IPS-NIHi7 (cell line): ENCODE data around the gene ACRV1.
A peak's percentile ranks its signal among the peaks of the same experiment; 100 is the strongest.
"Not testable (repeated sequence)": the region's sequence is repeated elsewhere in the genome, so short reads cannot be mapped to it uniquely, and the experiment has no call there.

Experiments used
- DNase-seq: peaks from one replicate; pipeline ENCODE4 v3.0.0; 2012; ENCODE audit warnings: mixed read lengths; ENCODE audit errors: extremely low spot score

ACRV1 gene, protein sequence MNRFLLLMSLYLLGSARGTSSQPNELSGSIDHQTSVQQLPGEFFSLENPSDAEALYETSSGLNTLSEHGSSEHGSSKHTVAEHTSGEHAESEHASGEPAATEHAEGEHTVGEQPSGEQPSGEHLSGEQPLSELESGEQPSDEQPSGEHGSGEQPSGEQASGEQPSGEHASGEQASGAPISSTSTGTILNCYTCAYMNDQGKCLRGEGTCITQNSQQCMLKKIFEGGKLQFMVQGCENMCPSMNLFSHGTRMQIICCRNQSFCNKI

DNA sequence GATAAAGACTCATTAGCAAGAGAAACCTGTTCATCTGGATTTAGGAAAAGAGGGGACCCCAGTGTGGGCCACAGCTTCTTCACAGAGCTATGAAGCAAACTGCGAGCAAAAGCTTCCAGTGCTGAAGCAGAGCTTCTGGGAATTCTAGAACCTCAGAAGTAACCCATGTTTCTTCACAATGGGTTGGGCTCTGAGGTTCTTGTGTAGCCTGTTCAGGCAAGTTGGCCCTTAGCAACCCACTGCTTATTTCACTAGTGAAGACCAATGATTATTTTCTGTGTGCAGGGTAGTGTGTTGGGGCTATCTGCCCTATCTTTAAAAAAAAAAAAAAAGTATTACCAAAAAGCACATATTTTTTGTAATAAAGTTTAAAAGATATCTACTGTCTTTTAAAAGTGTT is at the start of gene ACRV1:
TSS of gene ACRV1 (minus strand) at position 101 of the 400 bp plus-strand sequence. CDS start at position 34, 67 bp downstream.
- no peak for DNase-seq

DNA sequence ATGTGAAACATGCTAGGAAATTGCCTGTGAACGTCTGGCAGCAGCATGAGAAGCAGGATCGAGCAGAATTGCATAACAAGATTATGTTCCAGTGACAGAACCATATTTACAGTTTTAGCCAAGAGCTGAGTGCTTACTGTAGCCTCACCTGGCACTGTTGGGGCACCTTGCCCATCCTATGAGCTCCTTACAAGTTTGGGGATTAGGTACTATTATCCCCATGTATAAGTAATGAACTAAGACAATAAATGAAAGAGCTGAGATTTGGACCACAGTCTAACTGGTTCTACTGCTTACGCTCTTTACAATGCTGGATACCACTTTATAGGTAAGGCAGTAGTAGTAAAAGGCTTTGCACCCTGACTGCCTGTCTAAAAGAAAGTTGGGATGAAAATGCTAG is 48.3 kb upstream of the ACRV1 start:
- DNase-seq = no peak

DNA sequence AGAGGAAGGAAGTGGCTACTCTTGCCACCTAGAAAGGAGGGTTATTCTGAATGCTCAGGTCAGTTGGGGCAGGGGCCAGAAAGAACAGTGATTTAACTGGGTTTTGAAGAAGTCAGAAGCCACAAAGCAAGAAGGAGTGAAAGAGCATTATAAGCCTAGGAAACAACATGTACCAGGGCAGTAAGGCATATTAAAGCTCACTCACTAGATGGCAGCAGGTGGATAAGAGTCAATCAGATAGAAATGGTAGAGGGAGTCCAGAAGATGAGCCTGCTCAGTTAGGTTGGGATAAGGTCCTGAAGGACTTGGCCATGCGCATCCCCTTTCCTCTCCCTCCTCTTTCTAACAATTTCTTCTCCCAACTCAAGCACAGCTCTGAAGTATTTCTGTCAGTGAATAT is 43.5 kb upstream of the ACRV1 start:
- DNase-seq = peak; percentile 45

DNA sequence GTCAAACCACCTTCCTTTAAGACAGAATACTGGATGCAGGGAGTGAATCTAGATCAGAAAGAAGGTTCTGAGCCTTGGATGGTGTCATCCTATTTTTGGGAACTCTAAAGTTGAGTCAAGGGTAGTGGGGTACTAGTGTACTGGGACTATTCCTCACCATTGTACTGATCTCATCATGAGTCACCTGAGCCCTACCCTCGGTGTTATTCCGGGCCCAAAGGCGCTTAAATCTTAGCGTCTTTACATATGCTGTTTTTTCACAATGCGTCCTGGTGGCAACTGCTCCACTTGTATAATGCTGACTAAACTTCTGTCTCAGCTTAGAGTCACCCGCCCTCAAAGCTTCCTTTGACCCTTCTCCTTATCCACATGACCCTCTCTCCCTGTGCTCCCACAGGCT is 40.1 kb upstream of the ACRV1 start:
- DNase-seq = no peak

DNA sequence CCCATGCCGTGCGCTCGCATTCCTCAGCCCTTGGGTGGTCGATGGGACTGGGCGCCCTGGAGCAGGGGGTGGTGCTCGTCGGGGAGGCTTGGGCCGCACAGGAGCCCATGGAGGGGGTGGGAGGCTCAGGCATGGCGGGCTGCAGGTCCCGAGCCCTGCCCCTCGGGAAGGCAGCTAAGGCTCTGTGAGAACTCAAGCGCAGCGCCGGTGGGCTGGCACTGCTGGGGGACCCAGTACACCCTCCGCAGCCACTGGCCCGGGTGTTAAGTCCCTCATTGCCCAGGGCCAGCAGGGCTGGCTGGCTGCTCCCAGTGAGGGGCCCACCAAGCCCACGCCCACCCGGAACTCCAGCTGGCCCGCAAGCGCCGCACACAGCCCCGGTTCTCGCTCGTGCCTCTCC is 24.0 kb upstream of the ACRV1 start:
- DNase-seq = not testable (repeated sequence)

DNA sequence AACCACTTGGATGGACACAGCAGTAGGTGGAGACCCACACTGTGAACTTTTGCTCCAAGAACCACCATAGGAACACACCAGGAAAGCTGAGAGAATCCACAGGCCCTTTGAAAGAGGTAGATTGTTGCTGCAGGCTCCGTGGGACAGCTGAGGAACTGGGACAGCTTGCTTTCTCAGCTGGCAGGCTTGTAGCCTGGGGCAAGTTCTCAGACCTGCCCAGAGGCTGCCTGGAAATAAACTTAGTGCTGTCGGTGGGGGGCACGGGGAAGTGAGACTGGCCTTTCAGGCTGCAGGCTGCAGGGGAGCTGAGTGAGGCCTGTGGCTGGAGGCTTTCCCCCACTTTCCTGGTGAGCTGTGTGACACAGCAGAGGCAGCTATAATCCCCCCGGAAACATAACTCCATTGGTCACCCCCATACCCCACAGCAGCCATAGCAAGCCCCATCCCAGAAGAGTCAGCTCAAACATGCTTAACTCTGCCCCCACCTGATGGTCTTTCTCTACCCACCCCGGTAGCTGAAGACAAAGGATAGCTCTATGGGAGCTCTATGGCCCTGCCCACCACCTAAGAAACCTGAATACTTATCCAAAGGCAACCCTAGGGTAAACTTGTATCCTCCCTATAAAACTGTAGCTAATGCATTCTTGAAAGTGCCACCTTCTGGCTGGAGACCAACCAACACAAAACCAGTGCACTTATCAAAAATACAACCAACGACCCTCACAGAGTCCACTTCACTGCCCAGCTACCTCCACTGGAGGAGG is 21.4 kb upstream of the ACRV1 start:
- peak; percentile 34 for DNase-seq

DNA sequence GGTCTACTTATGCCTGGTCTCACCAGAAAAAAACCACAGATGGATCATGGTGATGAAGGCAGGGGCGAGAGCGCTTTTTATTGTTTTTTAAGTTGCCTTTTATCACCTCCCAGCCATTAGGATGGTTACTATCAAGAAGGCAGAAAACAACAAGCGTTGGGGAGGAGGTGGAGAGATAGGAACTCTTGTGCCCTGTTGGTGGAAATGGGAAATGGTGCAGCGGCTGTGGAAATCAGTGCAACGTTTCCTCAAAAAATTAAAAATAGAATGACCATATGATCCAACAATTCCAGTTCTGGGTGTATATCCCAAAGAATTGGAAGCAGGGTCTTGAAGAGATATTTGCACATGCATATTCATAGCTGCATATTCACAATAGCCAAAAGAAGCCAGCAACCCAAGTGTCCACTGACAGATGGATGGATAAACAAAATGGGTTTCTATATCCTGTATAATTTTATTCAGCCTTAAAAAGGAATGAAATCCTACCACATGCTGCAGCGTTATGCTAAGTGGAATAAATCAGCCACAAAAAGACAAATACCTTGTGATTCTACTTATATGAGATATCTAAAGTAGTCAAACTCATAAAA is 20.5 kb upstream of the ACRV1 start:
- no peak for DNase-seq

DNA sequence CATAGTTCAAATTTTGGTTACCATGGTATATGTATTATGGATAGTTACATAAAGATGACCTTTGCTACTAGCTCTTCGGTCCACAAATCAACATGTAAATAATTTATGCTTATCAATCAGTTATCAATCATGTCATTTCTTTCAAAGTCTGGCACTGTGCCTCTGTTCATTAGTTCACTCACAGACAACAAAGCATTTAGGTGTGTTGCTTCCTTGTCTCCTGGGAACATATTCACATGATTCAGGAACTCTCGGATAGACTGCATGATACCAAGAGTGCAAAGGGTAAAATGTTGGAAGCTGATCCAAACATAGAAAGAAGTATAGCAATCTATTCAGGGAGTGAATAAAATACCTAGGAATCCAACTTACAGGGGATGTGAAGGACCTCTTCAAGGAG is 14.3 kb upstream of the ACRV1 start:
- no peak for DNase-seq

DNA sequence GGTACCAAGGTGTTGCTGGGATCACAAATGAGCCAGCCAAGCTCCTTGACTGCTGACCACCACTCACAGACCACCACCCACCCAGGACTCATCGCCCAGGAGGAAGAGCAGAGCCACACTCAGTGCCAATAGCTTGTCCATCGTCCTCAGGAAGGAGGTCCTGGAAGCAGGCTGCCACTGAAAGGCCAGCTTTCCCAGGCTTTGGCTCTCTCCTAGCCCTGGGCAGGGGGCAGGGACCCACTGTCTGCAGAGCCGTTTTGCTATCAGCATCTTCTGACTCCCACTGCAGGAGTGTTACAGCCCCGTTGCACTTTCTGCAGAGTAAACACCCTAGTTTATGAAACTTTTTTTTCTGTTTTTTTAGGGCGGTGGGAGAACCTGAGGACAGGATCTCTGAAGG is 12.2 kb upstream of the ACRV1 start:
- DNase-seq = no peak

DNA sequence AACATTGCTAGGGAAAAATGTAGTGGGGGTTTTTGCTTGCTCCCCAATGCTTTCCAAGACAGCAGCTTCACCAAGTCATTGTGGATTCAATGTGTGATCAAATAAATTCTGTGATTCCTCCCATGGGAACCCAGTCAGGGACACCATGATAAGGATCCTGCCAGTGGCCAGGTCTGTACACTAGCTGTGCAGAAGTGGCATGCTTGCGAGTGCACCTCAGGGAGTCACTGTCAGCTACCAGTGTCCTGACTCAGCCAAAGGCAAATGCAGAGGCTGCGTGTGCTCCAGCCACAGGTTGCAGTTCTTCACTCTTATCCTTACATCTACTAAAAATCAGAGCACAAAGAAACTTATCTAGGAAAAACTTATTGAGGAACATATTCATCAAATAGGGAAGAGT is 9.4 kb upstream of the ACRV1 start:
- no peak for DNase-seq

DNA sequence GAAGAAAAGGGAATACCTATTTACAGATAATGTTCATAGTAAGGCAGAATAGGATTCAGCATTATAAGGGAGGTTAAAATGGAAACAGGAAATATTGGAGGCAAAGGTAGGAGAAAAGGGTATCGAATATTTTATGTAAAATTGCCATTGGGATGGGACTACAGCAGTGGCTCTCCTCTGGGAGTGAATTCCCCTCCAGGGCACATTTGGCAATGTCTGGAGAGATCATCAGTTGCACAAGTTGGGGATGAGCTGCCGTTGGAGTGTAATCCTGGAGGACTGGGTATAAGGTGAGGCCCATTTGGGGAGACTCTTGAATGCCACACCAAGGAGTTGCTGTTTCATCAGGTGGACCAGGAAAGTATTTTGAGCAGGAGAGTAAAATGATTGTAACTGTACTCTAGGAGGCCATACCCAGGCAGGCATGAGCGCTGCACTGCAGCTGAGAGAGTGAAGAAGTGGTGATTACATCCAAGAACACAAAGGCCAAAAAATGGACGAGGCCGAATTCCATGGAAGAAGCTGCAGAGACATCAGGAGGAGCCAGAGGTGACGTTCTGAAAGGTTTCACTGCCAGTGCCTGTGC is 8.7 kb upstream of the ACRV1 start:
- DNase-seq = no peak

DNA sequence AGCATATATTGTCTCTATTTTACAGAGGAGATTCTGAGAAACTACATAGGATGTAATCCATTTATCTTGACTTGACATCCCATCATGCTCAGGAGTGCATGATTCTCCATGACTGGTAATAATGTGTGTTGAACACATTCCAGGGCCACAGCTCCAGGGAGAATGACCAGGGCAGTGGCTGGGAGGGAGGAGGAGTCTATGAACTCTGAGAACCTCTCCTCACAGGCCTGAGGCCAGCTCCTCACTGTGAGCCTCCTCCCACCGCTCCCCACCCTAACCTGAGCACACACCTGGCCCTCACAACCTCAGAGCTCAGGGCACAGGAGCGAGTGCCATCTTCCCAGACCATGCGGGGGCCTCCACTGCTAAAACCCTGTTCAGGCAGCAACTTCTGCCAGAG is 8.0 kb upstream of the ACRV1 start:
- no peak for DNase-seq

DNA sequence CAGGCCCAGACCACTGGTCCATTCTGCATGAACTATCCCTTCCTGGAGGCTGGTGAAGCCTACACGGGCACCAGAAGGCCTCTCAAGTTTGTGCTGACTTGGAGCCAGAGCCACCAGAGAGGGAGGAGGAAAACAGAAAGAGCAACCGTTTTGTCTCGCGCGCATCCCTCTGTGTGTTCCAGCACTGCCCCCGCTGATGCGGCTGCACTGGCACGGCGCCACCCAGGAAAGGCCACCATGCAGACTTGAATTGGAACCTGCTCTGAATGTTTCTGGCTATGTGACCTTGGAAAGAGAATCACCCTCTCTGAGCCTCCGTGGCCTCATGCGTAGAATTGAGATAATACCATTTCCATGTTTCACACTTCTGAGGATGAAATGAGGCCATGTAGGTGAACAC is 7.4 kb upstream of the ACRV1 start:
- DNase-seq = no peak

DNA sequence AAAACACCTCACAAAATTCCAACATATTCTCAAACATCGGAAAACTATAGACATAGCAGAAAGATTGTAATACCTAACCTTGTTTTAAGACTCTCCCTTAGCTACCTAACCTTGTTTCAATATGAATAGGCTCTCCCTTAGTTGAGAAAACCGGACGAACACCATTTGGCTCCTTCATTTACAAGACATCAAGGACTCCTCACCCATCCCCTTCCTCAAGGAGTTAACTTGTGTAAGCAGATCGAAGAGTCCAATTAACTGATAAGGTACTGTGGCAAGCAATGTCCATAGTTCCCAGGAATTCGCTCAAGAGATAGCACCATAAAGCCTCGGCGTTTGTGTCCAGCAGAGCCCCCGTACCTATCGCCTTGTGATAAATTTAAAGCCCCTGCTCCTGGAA is 4.6 kb upstream of the ACRV1 start:
- no peak for DNase-seq

DNA sequence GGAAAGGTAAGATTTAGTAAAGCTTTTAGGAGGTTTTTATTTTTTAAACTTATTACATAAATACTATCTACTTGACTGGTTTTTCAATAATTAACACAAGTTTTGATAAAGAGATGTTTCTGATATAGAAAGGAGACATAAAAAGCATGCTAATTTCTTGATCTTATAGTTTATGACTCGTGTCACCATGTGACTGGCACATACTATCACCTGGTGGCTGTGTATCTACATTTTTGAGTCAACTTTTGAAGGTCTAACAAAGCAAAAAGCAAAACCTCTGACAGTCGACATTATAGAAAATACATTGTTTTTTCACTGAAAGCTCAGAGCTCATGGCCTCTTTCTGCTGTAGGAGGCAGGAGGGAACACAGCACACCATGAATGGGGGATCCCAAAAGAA is 810 bp downstream of the ACRV1 start:
- no peak for DNase-seq

DNA sequence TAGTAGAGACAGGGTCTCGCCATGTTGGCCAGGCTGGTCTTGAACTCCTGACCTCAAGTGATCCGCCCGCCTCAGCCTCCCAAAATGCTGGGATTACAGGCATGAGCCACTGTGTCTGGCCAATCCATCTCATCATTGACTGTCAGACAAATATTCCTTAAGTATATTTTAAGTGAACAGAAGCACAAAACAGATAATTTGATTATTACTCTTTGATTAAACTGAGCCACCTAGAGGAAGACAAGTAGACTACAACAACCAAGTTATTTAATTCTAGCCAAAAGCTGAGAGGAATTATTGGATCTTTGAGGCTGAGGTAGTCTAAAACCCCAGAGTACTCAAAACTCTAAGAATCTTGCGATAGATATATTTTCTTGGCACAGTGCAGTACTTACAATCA is 1.2 kb downstream of the ACRV1 start:
- DNase-seq = no peak

DNA sequence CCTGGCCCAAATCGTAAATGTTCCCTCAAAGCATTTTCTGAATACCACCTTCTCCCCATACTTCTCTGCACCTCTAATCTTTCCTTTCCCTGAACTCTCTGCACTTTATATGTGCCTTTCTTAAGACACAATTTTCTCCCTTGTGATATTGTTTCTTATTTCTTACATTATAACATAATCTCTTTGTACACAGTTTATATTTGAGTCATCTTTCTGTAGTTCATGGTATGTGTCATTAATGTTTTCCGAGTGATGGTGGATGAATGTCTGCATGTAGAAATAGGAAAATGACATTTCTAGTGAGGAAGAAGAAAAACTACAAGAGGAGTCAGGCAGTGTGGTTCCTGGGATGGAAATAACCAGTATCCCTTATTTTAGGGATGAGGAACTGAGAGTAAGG is 5.5 kb downstream of the ACRV1 start:
- DNase-seq = no peak

DNA sequence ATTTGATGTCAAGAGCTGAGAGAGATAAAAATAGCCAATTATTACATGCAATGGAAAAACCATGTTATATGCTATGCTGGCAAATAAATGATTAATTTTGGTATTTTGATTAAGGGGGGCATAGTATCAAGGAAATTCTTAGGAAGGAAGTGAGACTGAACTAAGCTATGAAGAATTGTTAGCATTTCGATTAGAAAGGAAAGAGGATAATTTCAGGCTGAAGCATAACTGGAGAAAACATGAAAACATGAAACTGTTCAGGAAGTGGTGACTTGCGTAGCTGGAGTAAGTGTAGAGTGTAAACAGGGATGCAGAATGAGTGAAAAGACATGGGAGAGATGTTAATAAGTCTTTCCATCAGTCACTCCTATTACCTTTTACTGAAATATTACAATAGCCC is 6.4 kb downstream of the ACRV1 start:
- DNase-seq = no peak

DNA sequence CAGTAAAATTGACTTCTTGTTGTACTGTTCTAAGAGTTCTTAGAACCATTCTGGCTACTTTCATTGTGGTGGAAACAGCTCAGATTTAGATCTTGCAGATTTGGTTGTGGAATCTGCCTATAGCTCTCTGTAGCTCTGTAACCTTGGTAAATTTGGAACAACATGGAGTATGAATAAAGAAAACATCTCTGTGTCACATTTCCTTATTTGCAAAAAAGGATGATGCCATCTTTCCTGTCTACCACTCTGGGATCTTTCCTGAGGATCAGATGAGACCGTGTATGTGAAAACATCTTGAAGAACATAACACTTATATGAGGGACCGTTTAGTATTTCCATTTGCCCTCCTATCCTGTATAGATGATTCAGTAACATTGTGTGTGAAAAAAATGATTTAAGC is 9.1 kb downstream of the ACRV1 start:
- no peak for DNase-seq

DNA sequence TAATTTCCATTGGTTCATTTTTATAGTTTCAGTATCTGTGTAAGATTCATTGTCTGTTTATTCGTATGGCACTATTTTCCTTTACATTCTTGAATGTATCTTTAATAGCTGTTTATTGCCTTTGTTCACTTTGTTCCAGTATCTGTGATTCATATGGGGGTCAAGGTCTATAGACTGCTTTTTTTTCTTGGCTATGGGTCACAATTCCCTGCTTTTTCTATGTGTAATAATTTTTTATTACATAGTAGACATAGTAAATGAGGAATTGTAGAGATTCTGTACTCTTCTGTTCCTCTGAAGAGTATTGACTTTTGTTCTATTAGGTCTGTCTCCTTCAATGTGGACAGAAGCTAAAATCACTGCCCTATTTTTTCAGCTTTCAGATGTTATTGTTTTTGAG is 10.5 kb downstream of the ACRV1 start:
- DNase-seq = no peak

DNA sequence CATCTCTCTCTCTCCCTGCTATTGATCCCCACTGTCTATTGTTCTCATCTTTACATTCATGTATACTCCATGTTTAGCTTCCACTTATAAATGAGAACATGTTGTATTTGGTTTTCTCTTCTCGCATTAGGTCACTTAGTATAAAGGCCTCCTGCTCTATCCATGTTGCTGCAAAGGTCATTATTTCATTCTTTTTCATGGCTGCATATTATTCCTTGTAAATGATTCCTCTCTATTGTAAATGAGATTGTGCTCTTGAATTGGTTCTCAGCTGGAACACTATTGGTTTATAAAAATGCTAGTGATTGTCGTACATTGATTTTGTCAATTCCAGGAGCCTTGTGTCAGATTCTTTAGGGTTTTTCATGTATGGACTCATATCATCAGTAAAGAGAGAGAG is 13.5 kb downstream of the ACRV1 start:
- DNase-seq = no peak

DNA sequence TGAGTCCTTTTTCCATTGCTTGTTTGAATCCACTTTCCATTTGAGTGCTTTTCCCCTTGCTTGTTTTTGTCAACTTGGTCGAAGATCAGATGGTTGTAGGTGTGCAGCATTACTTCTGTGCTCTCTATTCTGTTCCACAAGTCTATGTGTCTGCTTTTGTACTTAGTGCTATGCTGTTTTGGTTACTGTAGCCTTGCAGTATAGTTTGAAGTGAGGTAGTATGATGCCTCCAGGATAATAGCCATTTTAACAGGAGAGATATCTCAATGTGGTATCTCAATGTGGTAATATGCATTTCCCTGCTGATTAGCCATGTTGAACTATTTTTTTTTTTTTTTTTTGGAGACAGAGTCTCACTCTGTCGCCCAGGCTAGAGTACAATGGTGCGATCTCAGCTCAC is 16.7 kb downstream of the ACRV1 start:
- DNase-seq = no peak

DNA sequence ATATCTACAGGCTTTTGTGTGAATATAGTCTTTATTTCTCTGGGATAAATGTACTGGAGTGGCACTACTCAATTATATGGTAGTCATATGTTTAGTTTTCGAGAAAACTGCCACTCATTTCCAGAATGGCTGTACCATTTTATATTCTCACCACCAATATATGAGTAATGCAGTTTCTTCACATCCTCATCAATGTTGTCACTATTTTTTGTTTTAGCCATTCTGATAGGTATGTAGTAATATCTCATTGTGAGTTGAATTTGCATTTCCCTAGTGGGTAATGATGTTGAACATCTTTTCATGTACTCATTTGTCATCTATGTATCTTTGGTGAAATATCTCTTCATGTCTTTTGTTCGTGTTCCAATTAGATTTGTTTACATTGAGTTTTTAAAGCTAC is 18.0 kb downstream of the ACRV1 start:
- no peak for DNase-seq
